ENCODE measurements around the gene ZDHHC21. TPM values are rescaled to one million over a fixed set of nuclear protein-coding genes. Genes with fewer than 3 reads are reported as not detected.

Gene ZDHHC21, protein sequence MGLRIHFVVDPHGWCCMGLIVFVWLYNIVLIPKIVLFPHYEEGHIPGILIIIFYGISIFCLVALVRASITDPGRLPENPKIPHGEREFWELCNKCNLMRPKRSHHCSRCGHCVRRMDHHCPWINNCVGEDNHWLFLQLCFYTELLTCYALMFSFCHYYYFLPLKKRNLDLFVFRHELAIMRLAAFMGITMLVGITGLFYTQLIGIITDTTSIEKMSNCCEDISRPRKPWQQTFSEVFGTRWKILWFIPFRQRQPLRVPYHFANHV
- 9.5 and 15.6 TPM in 2 replicates for total RNA-seq

DNA sequence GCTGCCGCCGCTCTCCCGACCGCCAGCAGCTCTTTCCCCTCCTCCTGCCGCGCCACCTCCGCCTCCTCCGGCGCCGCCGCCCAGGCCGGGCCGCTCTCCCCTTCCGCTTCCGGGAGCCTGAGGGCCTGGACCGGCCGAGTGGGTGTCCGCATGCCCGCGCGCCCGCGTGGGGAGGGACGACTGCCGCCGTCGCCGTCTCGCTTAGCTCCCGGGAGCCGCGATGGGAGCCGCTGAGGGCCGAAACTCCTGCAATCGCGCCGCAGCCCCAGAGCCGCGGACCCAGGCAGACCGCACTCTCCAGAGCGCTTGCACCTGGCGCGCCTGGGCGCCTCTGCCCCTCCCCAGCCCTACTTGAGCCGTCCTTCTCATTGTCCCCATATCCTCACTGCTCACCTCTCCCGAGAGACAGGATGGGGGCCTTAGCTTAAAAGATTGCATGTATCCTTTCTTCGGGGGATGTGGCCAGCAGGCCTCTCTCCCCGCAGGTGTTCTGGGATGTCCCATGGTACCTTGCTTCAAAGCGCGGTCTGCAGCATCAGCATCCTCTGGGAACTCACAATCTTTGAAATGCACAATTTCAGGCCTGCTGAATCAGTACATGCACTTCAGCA is at the start of gene ZDHHC21:
ZDHHC21 (minus strand) TSS at position 182 of the 611 bp plus-strand sequence. CDS start 19,092 bp downstream, outside the sequence.

DNA sequence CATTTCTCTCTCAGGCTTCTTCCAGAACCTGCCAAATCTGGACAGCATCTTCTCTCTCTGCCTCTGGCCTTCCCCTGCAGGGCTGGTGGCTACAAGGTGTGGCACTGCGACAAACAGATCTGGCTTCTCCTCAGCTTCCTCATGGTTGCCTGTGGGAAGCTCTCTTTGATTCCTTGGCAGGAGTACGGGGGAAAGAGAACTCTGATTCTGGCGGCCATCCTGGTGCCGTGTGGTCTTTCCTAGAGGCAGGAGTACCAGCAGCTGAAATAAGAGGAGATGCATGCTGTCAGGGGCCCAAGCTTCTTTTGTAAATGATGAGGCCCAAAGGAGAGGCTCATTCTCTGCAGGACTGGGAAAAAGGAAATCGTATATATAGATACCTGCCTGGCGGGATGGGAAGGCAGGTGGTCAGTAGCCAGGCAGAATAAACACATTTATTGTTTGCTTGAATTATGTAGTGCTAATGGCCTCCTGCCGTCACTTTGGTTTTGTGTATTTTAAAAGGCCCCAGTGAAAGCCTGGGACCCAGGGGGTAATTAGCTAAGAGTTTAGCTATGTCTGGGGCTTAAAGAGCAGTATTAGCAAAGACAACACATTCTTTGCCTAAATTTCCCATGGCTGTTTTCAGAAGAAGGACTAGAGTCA is 29.3 kb upstream of the ZDHHC21 start, which contains the start of gene CER1:
CER1 (minus strand) TSS at position 343 of the 645 bp plus-strand sequence; CDS start at position 282, 61 bp downstream.

Other genes with a start within 250 kb of the ZDHHC21 start
- not detected in 2 replicates for gene CER1, start 29.3 kb upstream of the ZDHHC21 start, total RNA-seq
- gene FREM1, start 217.0 kb upstream of the ZDHHC21 start, total RNA-seq: 0.61 and 0.97 TPM in 2 replicates

Data from hair follicle dermal papilla cell (primary cell).